Lung (tissue), 12 donors: ENCODE results near the gene PTPRG. TPM values are rescaled to one million over a fixed set of nuclear protein-coding genes. Genes with fewer than 3 reads are reported as not detected.

Experiments used
- ATAC-seq: fragments of 200-7000 bp; cut with Tn5 transposase; one replicate; pipeline ENCODE4 v1.9.1; 2020; ENCODE audit warnings: moderate number of reproducible peaks; ENCODE audit not compliant: insufficient read depth, low FRiP score
- DNase-seq, 3 donors: peaks; one replicate each; pipeline ENCODE4 v3.0.0-alpha.2; 2013 to 2017
- H3K27ac ChIP-seq, 2 donors: one replicate each; pipeline ENCODE4 v1.5.1; 2013; ENCODE audit warnings: mild to moderate bottlenecking in 2 of 2, moderate library complexity in 2 of 2, control low read depth in 1 of 2, inconsistent platforms in 1 of 2, low read depth in 1 of 2, low read length in 1 of 2
- H3K27me3 ChIP-seq, 3 donors: one replicate each; pipeline ENCODE4 v1.5.1; 2013; ENCODE audit warnings: low read length in 2 of 3; ENCODE audit not compliant: control insufficient read depth in 3 of 3, insufficient read depth in 3 of 3
- H3K36me3 ChIP-seq, 4 donors: one replicate each; pipeline ENCODE4 v1.5.1; 2013; ENCODE audit warnings: low read length in 4 of 4, mild to moderate bottlenecking in 1 of 4, moderate library complexity in 1 of 4; ENCODE audit not compliant: control insufficient read depth in 4 of 4, insufficient read depth in 4 of 4
- H3K4me1 ChIP-seq, 5 donors: one replicate each; pipeline ENCODE4 v1.5.1; 2013; ENCODE audit warnings: low read length in 5 of 5, mild to moderate bottlenecking in 2 of 5, moderate library complexity in 1 of 5; ENCODE audit not compliant: control insufficient read depth in 5 of 5, insufficient read depth in 5 of 5
- H3K4me3 ChIP-seq: one replicate; pipeline ENCODE4 v1.5.1; 2013; ENCODE audit warnings: mild to moderate bottlenecking, control low read depth, moderate library complexity
- H3K9ac ChIP-seq, 2 donors: one replicate each; pipeline ENCODE4 v1.5.1; 2013; ENCODE audit warnings: low read length in 2 of 2, control low read depth in 1 of 2; ENCODE audit not compliant: insufficient read depth in 1 of 2
- H3K9me3 ChIP-seq, 4 donors: one replicate each; pipeline ENCODE4 v1.5.1; 2013; ENCODE audit warnings: low read length in 3 of 4, mild to moderate bottlenecking in 1 of 4, moderate library complexity in 1 of 4; ENCODE audit not compliant: control insufficient read depth in 4 of 4, insufficient read depth in 3 of 4
- WGBS, 2 donors: extraction: QIAGEN DNeasy Blood & Tissue Kit; methylation state at CpG; one replicate each; pipeline ENCODE4 v1.1.7; 2013; 5-methylcytosine and 5-hydroxymethylcytosine counted together
- polyA plus RNA-seq, 2 donors: library from polyadenylated mRNA; stranded (reverse); fragments of 200-250 nt; gene quantifications; one replicate each; pipeline ENCODE4 v1.2.1, GENCODE V29; 2013
- total RNA-seq, 2 donors: library from RNA; depleted of rRNA in 1 of 2; stranded (reverse); fragments of >200 nt in 1 of 2; gene quantifications; one replicate each; pipeline ENCODE4 v1.2.1, GENCODE V29; 2014 to 2021
- TF ChIP-seq, protein P1 (sequence below): IDR thresholded peaks from 2 replicates; pipeline ENCODE4 v1.5.1; 2012; ENCODE audit warnings: mild to moderate bottlenecking; ENCODE audit errors: control extremely low read depth, extremely low read depth
- donor health status: control.
- donor health status: control.
- donor health status: Bipolar disorder and iron deficiency.
- donor health status: healthy.
- donor health status: DM: yes; HTN: yes; CAD: no.

Gene PTPRG
- total and polyA plus RNA-seq, 4 donors = 8.5 to 131 (median 75.9) TPM

DNA sequence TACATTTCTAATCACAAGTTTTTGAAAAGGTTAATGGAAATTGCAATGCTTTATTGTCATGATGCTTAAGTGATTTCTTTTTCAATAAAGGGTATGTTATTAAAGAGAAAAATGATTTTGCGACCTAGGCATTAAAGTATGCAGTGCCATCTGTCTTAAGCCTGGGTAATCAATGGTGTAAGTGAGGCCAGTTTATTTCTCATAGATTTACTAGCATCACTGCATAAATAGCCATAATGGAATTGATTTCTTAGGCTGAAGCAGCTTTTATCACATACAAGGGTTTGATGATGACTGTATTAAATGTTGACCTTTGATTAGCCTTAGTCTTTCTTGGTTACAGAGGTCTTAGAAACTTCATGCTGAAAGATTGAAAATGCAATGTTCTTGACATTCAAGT is 464.5 kb downstream of the PTPRG start:
- peaks cover 0 to 2% (median 0%) of the 10 kb centered on the region in 4 donors for H3K36me3 ChIP-seq
- H3K4me3 ChIP-seq = no peak overlapping the region
- peaks cover 0 to 5% (median 0%) of the 10 kb centered on the region in 5 donors for H3K4me1 ChIP-seq
- ATAC-seq (no peak), DNase-seq (no peak)
- no peak overlapping the region for H3K9ac ChIP-seq
- no peaks in the 10 kb centered on the region for H3K9me3 ChIP-seq
- TF ChIP-seq, protein P1, sequence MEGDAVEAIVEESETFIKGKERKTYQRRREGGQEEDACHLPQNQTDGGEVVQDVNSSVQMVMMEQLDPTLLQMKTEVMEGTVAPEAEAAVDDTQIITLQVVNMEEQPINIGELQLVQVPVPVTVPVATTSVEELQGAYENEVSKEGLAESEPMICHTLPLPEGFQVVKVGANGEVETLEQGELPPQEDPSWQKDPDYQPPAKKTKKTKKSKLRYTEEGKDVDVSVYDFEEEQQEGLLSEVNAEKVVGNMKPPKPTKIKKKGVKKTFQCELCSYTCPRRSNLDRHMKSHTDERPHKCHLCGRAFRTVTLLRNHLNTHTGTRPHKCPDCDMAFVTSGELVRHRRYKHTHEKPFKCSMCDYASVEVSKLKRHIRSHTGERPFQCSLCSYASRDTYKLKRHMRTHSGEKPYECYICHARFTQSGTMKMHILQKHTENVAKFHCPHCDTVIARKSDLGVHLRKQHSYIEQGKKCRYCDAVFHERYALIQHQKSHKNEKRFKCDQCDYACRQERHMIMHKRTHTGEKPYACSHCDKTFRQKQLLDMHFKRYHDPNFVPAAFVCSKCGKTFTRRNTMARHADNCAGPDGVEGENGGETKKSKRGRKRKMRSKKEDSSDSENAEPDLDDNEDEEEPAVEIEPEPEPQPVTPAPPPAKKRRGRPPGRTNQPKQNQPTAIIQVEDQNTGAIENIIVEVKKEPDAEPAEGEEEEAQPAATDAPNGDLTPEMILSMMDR = no peak
- H3K27me3 ChIP-seq = no peaks in the 10 kb centered on the region
- WGBS, 2 donors = 90 to 92% methylated on average over 1 of the region's 1 CpG
- H3K27ac ChIP-seq = no peak overlapping the region

DNA sequence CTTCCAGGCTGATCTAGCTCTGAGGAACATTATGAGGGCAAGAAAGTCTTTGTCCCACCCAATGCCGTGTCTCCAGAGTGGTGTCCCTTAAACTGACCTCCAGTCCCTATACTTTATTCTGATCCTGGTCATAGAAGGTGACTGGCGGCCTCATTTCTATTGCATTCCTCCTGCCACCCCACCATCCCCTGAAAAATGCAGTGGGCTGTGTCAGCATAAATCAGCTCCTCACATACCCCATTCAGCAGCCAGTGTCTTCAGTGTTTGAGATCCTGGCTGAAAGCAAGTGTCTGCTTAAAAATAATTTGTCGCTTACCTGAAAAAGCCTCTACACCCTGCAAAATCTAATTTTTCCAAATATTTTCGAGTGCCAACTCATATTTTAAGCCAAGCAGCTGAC is 465.9 kb downstream of the PTPRG start:
- Histone ChIP-seq H3K9ac (no peak overlapping the region), H3K4me3 (no peak overlapping the region), H3K27ac (no peak overlapping the region), H3K9me3 (no peaks in the 10 kb centered on the region), H3K4me1 (peaks cover 0 to 8% (median 0%) of the 10 kb centered on the region in 5 donors), H3K36me3 (no peaks in the 10 kb centered on the region), H3K27me3 (no peaks in the 10 kb centered on the region)
- TF ChIP-seq, protein P1 = no peak
- no peak for ATAC-seq
- no peak for DNase-seq
- WGBS, 2 donors = 89 to 94% methylated on average over 4 of the region's 4 CpGs

DNA sequence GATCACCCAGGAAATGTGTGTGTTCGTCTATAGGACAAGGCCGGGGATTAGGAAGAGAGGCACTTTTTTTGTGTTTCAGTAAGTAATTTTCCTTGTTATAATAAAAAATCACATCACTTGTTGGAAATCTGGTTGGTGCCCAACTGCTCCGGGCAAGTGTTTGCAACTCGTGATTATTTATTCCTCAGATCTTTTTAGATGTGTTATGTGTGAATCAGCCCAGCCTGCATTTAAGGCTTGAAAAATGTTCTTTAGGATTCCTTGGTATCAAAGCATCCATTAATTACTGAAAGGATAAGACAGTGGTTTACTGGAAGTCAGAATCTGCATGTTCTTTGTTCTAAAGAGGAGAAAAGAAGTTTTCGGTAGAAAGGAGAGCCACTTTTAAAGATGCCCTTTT is 466.4 kb downstream of the PTPRG start:
- TF ChIP-seq, protein P1 = no peak
- Histone ChIP-seq H3K36me3 (no peaks in the 10 kb centered on the region), H3K27ac (no peak overlapping the region), H3K27me3 (no peaks in the 10 kb centered on the region), H3K4me1 (peaks cover 0 to 8% (median 0%) of the 10 kb centered on the region in 5 donors), H3K4me3 (no peak overlapping the region), H3K9ac (no peak overlapping the region), H3K9me3 (no peaks in the 10 kb centered on the region)
- no peak for DNase-seq
- ATAC-seq = no peak
- 91% methylated on average over 5 of the region's 5 CpGs for WGBS, 2 donors

DNA sequence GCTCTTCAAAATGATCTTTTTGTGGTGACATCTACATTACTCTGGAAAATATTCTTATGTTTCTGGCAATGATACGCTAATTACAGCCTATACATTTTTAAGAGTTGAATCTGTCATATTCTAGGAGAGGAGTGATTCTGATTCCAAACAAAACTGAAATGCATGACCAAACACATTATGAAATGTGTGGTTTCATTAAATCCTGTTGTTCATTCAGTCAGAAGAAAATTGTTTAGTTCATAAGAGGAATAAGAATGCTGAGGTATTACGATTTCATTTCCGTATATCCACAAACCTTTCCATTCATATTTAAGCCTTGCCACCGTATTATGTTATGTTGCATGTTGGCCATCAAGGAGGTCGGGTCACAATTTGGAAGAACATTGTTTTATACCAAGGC is 466.9 kb downstream of the PTPRG start:
- DNase-seq (no peak), ATAC-seq (no peak)
- peaks cover 0 to 8% (median 0%) of the 10 kb centered on the region in 5 donors for H3K4me1 ChIP-seq
- H3K27ac ChIP-seq = no peak overlapping the region
- H3K9me3 ChIP-seq = no peaks in the 10 kb centered on the region
- no peak overlapping the region for H3K4me3 ChIP-seq
- TF ChIP-seq, protein P1 = no peak
- no peaks in the 10 kb centered on the region for H3K27me3 ChIP-seq
- WGBS, 2 donors = 92 to 93% methylated on average over 5 of the region's 5 CpGs
- no peak overlapping the region for H3K9ac ChIP-seq
- H3K36me3 ChIP-seq = no peaks in the 10 kb centered on the region
